ENCODE data around the gene TMEM242.

The TMEM242 gene

GRCh38 chr6:157263146-157263545 is 60.2 kb downstream of the TMEM242 start:
- no peak overlapping the region for H2AFZ ChIP-seq (ENCODE audit: low read depth, low read length)
- no peak overlapping the region for H3K18ac ChIP-seq (ENCODE audit: low read depth in 1 of 2, low read length in 2 of 2)
- H3K4me2 ChIP-seq (ENCODE audit: low read length, poor library complexity, severe bottlenecking), result no peak overlapping the region
- no peak overlapping the region for H2AK5ac ChIP-seq (ENCODE audit: low read length, severe bottlenecking)
- no peaks in the 10 kb centered on the region for H3K79me1 ChIP-seq (replicated peaks; ENCODE audit: low read length, poor library complexity, severe bottlenecking)
- no peak overlapping the region for H3K9ac ChIP-seq (ENCODE audit: low read length)
- no peaks in the 10 kb centered on the region for H3K36me3 ChIP-seq (ENCODE audit: control insufficient read depth in 1 of 2, insufficient read depth in 2 of 2, low read depth in 1 of 2, low read length in 2 of 2)
- WGBS, result 88% methylated on average over 5 of the region's 5 CpGs
- H3K9me3 ChIP-seq (ENCODE audit: control insufficient read depth, low read length), result no peaks in the 10 kb centered on the region
- no peak for DNase-seq
- H4K91ac ChIP-seq (ENCODE audit: low read length), result no peak overlapping the region
- H2BK120ac ChIP-seq (ENCODE audit: low read depth, low read length), result no peak overlapping the region
- H3K27me3 ChIP-seq (ENCODE audit: control insufficient read depth in 1 of 2, insufficient read depth in 1 of 2, low read length in 2 of 2), result peaks cover 20 to 22% of the 10 kb centered on the region in 2 experiments
- no peak overlapping the region for H3K4ac ChIP-seq (ENCODE audit: low read depth in 1 of 2, low read length in 2 of 2)
- no peak overlapping the region for H3K27ac ChIP-seq (ENCODE audit: low read length, poor library complexity, severe bottlenecking)
- no peak overlapping the region for H2BK5ac ChIP-seq (ENCODE audit: low read depth, low read length, poor library complexity, severe bottlenecking)
- H3K4me1 ChIP-seq (ENCODE audit: control insufficient read depth, insufficient read depth, low read depth, low read length), result no peaks in the 10 kb centered on the region
- no peak overlapping the region for H3K4me3 ChIP-seq (ENCODE audit: insufficient read depth in 1 of 2, low read depth in 1 of 2, low read length in 2 of 2)
- H3K14ac ChIP-seq (ENCODE audit: low read length in 2 of 2), result no peak overlapping the region
- H2BK12ac ChIP-seq (ENCODE audit: low read length in 2 of 2), result no peak overlapping the region
- H4K8ac ChIP-seq (ENCODE audit: low read length), result no peak overlapping the region
- no peak overlapping the region for H2BK15ac ChIP-seq (ENCODE audit: low read depth, poor library complexity, severe bottlenecking)
- H3K23ac ChIP-seq (ENCODE audit: low read length in 2 of 2), result no peak overlapping the region

- H3K14ac ChIP-seq (ENCODE audit: low read length in 2 of 2), result no peak overlapping the region
- H3K9ac ChIP-seq (ENCODE audit: low read length), result no peak overlapping the region
- H2BK120ac ChIP-seq (ENCODE audit: low read depth, low read length), result no peak overlapping the region
- no peak overlapping the region for H3K4me2 ChIP-seq (ENCODE audit: low read length, poor library complexity, severe bottlenecking)
- H3K4ac ChIP-seq (ENCODE audit: low read depth in 1 of 2, low read length in 2 of 2), result no peak overlapping the region
- H2BK12ac ChIP-seq (ENCODE audit: low read length in 2 of 2), result no peak overlapping the region
- 93% methylated on average over 9 of the region's 9 CpGs for WGBS
- no peak overlapping the region for H2BK5ac ChIP-seq (ENCODE audit: low read depth, low read length, poor library complexity, severe bottlenecking)
- no peaks in the 10 kb centered on the region for H3K4me1 ChIP-seq (ENCODE audit: control insufficient read depth, insufficient read depth, low read depth, low read length)
- no peaks in the 10 kb centered on the region for H3K9me3 ChIP-seq (ENCODE audit: control insufficient read depth, low read length)
- H2AFZ ChIP-seq (ENCODE audit: low read depth, low read length), result no peak overlapping the region
- H3K27ac ChIP-seq (ENCODE audit: low read length, poor library complexity, severe bottlenecking), result no peak overlapping the region
- H3K18ac ChIP-seq (ENCODE audit: low read depth in 1 of 2, low read length in 2 of 2), result no peak overlapping the region
- peaks cover 27 to 29% of the 10 kb centered on the region in 2 experiments for H3K27me3 ChIP-seq (ENCODE audit: control insufficient read depth in 1 of 2, insufficient read depth in 1 of 2, low read length in 2 of 2)
- no peak for DNase-seq
- no peaks in the 10 kb centered on the region for H3K36me3 ChIP-seq (ENCODE audit: control insufficient read depth in 1 of 2, insufficient read depth in 2 of 2, low read depth in 1 of 2, low read length in 2 of 2)
- no peak overlapping the region for H4K8ac ChIP-seq (ENCODE audit: low read length)
- H2BK15ac ChIP-seq (ENCODE audit: low read depth, poor library complexity, severe bottlenecking), result no peak overlapping the region
- H3K79me1 ChIP-seq (replicated peaks; ENCODE audit: low read length, poor library complexity, severe bottlenecking), result no peaks in the 10 kb centered on the region
- H2AK5ac ChIP-seq (ENCODE audit: low read length, severe bottlenecking), result no peak overlapping the region
- H3K4me3 ChIP-seq (ENCODE audit: insufficient read depth in 1 of 2, low read depth in 1 of 2, low read length in 2 of 2), result no peak overlapping the region
- H4K91ac ChIP-seq (ENCODE audit: low read length), result no peak overlapping the region
- H3K23ac ChIP-seq (ENCODE audit: low read length in 2 of 2), result no peak overlapping the region
Observed at GRCh38 chr6:157261606-157262005, 61.7 kb downstream of the TMEM242 start.

- H2BK120ac ChIP-seq (ENCODE audit: low read depth, low read length), result no peak overlapping the region
- H3K27ac ChIP-seq (ENCODE audit: low read length, poor library complexity, severe bottlenecking), result no peak overlapping the region
- no peak for DNase-seq
- H3K79me1 ChIP-seq (replicated peaks; ENCODE audit: low read length, poor library complexity, severe bottlenecking), result no peaks in the 10 kb centered on the region
- no peak overlapping the region for H3K18ac ChIP-seq (ENCODE audit: low read depth in 1 of 2, low read length in 2 of 2)
- H3K23ac ChIP-seq (ENCODE audit: low read length in 2 of 2), result no peak overlapping the region
- no peaks in the 10 kb centered on the region for H3K36me3 ChIP-seq (ENCODE audit: control insufficient read depth in 1 of 2, insufficient read depth in 2 of 2, low read depth in 1 of 2, low read length in 2 of 2)
- H2AK5ac ChIP-seq (ENCODE audit: low read length, severe bottlenecking), result no peak overlapping the region
- H2AFZ ChIP-seq (ENCODE audit: low read depth, low read length), result no peak overlapping the region
- no peaks in the 10 kb centered on the region for H3K4me1 ChIP-seq (ENCODE audit: control insufficient read depth, insufficient read depth, low read depth, low read length)
- 84% methylated on average over 15 of the region's 16 CpGs for WGBS
- no peak overlapping the region for H3K4me3 ChIP-seq (ENCODE audit: insufficient read depth in 1 of 2, low read depth in 1 of 2, low read length in 2 of 2)
- no peak overlapping the region for H3K4me2 ChIP-seq (ENCODE audit: low read length, poor library complexity, severe bottlenecking)
- H3K14ac ChIP-seq (ENCODE audit: low read length in 2 of 2), result no peak overlapping the region
- no peak overlapping the region for H2BK5ac ChIP-seq (ENCODE audit: low read depth, low read length, poor library complexity, severe bottlenecking)
- no peak overlapping the region for H3K4ac ChIP-seq (ENCODE audit: low read depth in 1 of 2, low read length in 2 of 2)
- H4K8ac ChIP-seq (ENCODE audit: low read length), result no peak overlapping the region
- H2BK15ac ChIP-seq (ENCODE audit: low read depth, poor library complexity, severe bottlenecking), result no peak overlapping the region
- H3K9ac ChIP-seq (ENCODE audit: low read length), result no peak overlapping the region
- no peak overlapping the region for H4K91ac ChIP-seq (ENCODE audit: low read length)
- no peak overlapping the region for H2BK12ac ChIP-seq (ENCODE audit: low read length in 2 of 2)
- no peaks in the 10 kb centered on the region for H3K9me3 ChIP-seq (ENCODE audit: control insufficient read depth, low read length)
- H3K27me3 ChIP-seq (ENCODE audit: control insufficient read depth in 1 of 2, insufficient read depth in 1 of 2, low read length in 2 of 2), result peaks cover 35 to 36% of the 10 kb centered on the region in 2 experiments
Observed at GRCh38 chr6:157260735-157261410, 62.4 kb downstream of the TMEM242 start.

- Histone ChIP-seq H3K36me3 (ENCODE audit: control insufficient read depth in 1 of 2, insufficient read depth in 2 of 2, low read depth in 1 of 2, low read length in 2 of 2) (no peaks in the 10 kb centered on the region), H3K9me3 (ENCODE audit: control insufficient read depth, low read length) (no peaks in the 10 kb centered on the region), H2BK5ac (ENCODE audit: low read depth, low read length, poor library complexity, severe bottlenecking) (no peak overlapping the region), H3K4me1 (ENCODE audit: control insufficient read depth, insufficient read depth, low read depth, low read length) (no peaks in the 10 kb centered on the region), H2BK15ac (ENCODE audit: low read depth, poor library complexity, severe bottlenecking) (no peak overlapping the region), H3K4ac (ENCODE audit: low read depth in 1 of 2, low read length in 2 of 2) (no peak overlapping the region), H3K4me3 (ENCODE audit: insufficient read depth in 1 of 2, low read depth in 1 of 2, low read length in 2 of 2) (no peak overlapping the region), H3K79me1 (replicated peaks; ENCODE audit: low read length, poor library complexity, severe bottlenecking) (no peaks in the 10 kb centered on the region), H3K9ac (ENCODE audit: low read length) (no peak overlapping the region), H3K18ac (ENCODE audit: low read depth in 1 of 2, low read length in 2 of 2) (no peak overlapping the region), H3K27me3 (ENCODE audit: control insufficient read depth in 1 of 2, insufficient read depth in 1 of 2, low read length in 2 of 2) (peaks cover 41 to 51% of the 10 kb centered on the region in 2 experiments), H2BK120ac (ENCODE audit: low read depth, low read length) (no peak overlapping the region), H2AK5ac (ENCODE audit: low read length, severe bottlenecking) (no peak overlapping the region), H4K8ac (ENCODE audit: low read length) (no peak overlapping the region), H3K23ac (ENCODE audit: low read length in 2 of 2) (no peak overlapping the region), H3K4me2 (ENCODE audit: low read length, poor library complexity, severe bottlenecking) (no peak overlapping the region), H2BK12ac (ENCODE audit: low read length in 2 of 2) (no peak overlapping the region), H2AFZ (ENCODE audit: low read depth, low read length) (no peak overlapping the region), H3K27ac (ENCODE audit: low read length, poor library complexity, severe bottlenecking) (no peak overlapping the region), H4K91ac (ENCODE audit: low read length) (no peak overlapping the region), H3K14ac (ENCODE audit: low read length in 2 of 2) (no peak overlapping the region)
- WGBS, result 88% methylated on average over 9 of the region's 9 CpGs
- DNase-seq, result no peak
Observed at GRCh38 chr6:157259443-157259842, 63.9 kb downstream of the TMEM242 start.
